ENCODE data around the gene MYO10. TPM values are rescaled to one million over a fixed set of nuclear protein-coding genes. Genes with fewer than 3 reads are reported as not detected.

The MYO10 gene
- total and polyA plus RNA-seq, 2 donors (not counting 3 experiments of a cell fraction or from before 2014, with no cell fraction given), result 36.0 to 148 TPM

GRCh38 chr5:16780325-16780724 is 155.8 kb downstream of the MYO10 start:
- intact Hi-C loops (cut with micrococcal nuclease) (no loop called here), dilution Hi-C loops (cut with MboI; ENCODE audit: extremely low pct_ligation_motif_present, low sequenced_read_pairs) (loop anchor here (25.0 kb wide), 1 partner anchor 407 kb away; no protein-coding TSS in a partner anchor)
- no peak for DNase-seq (ENCODE audit: low read depth, low spot score)
- Histone ChIP-seq H3K4me1 (ENCODE audit: control insufficient read depth, extremely low read depth, insufficient read depth, low read length) (peaks cover 1% of the 10 kb centered on the region), H3K9ac (replicated peaks; ENCODE audit: extremely low read depth, insufficient read depth, low read length) (no peak overlapping the region), H4K20me1 (replicated peaks; ENCODE audit: control insufficient read depth, extremely low read depth, insufficient read depth, low read length) (no peaks in the 10 kb centered on the region), H3K27ac (ENCODE audit: insufficient read depth, low read depth, low read length) (no peak overlapping the region), H3K9me1 (replicated peaks; ENCODE audit: control insufficient read depth, extremely low read depth, insufficient read depth, low read length) (no peaks in the 10 kb centered on the region), H2AFZ (ENCODE audit: low read depth, low read length) (no peak overlapping the region), H3K9me3 (replicated peaks; ENCODE audit: control insufficient read depth, insufficient read depth, low read length) (no peaks in the 10 kb centered on the region), H3K36me3 (ENCODE audit: control insufficient read depth in 2 of 2, extremely low read depth in 1 of 2, insufficient read depth in 2 of 2, low read length in 2 of 2) (peaks cover 23 to 27% of the 10 kb centered on the region in 2 experiments), H3K27me3 (ENCODE audit: control insufficient read depth in 2 of 2, insufficient read depth in 2 of 2, low read length in 2 of 2) (no peaks in the 10 kb centered on the region), H3K4me3 (replicated peaks in 1 of 3; ENCODE audit: insufficient read depth in 1 of 3, low read depth in 1 of 3, low read length in 3 of 3) (no peak overlapping the region), H3K79me2 (ENCODE audit: control insufficient read depth, insufficient read depth, low read length) (peaks cover 43% of the 10 kb centered on the region), H3K4me2 (ENCODE audit: insufficient read depth, low read length) (no peak overlapping the region)
- ChIA-PET CTCF (interaction anchor here (1.2 to 1.8 kb wide), 2 partner anchors 409 to 411 kb away, joined by 3 to 7 read pairs; no protein-coding TSS in a partner anchor), POLR2A (no interaction called here)
- BruUV-seq (replicated peaks), result no TSS peak
- FAIRE-seq, result no peak
- no peak for TF ChIP-seq CTCF (IDR thresholded peaks at IDR 0.05; ENCODE audit: extremely low read depth in 1 of 2, insufficient read depth in 1 of 2, low read depth in 1 of 2, low read length in 2 of 2)
- no peak for TF ChIP-seq JUN (IDR thresholded peaks at IDR 0.05; ENCODE audit: borderline replicate concordance, insufficient read depth, insufficient read length, low read depth)
- TF ChIP-seq FOS (IDR thresholded peaks at IDR 0.05; ENCODE audit: borderline replicate concordance, insufficient read depth, low read length), result no peak
- no peak for TF ChIP-seq GATA2 (IDR thresholded peaks at IDR 0.05; ENCODE audit: insufficient read depth, insufficient read length, low read depth, low read length)
- no peak for TF ChIP-seq POLR2AphosphoS5 (IDR thresholded peaks at IDR 0.05; ENCODE audit: insufficient read depth, low read depth, low read length)
- no peak for TF ChIP-seq POLR2A (IDR thresholded peaks at IDR 0.05; ENCODE audit: low read depth, low read length)
- TF ChIP-seq MAX (IDR thresholded peaks at IDR 0.05; ENCODE audit: insufficient read depth, insufficient read length), result no peak
- no peak for TF ChIP-seq MYC (IDR thresholded peaks at IDR 0.05; ENCODE audit: low read depth, low read length)
- no peak for TF ChIP-seq EZH2 (IDR thresholded peaks at IDR 0.05; ENCODE audit: borderline replicate concordance, low read depth, low read length, severe bottlenecking)
